HEK293 (cell line): ENCODE results near the gene TAF11.
A peak's percentile ranks its signal among the peaks of the same experiment; 100 is the strongest.

Source experiments
- BCL11A ChIP-seq: fragments of 450-650 bp; formaldehyde crosslinking; IDR thresholded peaks from 2 replicates; pipeline ENCODE4 v1.5.1; 2016; ENCODE audit warnings: low read depth, missing biosample characterization, missing genetic modification characterization
- ELK4 ChIP-seq: IDR thresholded peaks from 2 replicates; pipeline ENCODE4 v1.6.1; 2011; ENCODE audit warnings: mild to moderate bottlenecking, low read depth, low read length, borderline replicate concordance
- FEZF1 ChIP-seq: fragments of 450-650 bp; formaldehyde crosslinking; IDR thresholded peaks from 2 replicates; pipeline ENCODE4 v1.5.1; 2016; ENCODE audit warnings: missing biosample characterization, missing genetic modification characterization
- KLF8 ChIP-seq: fragments of 450-650 bp; formaldehyde crosslinking; IDR thresholded peaks from 2 replicates; pipeline ENCODE4 v1.5.1; 2016; ENCODE audit warnings: missing biosample characterization, missing genetic modification characterization
- MZF1 ChIP-seq: fragments of 450-650 bp; formaldehyde crosslinking; IDR thresholded peaks from 2 replicates; pipeline ENCODE4 v1.5.1; 2017; ENCODE audit warnings: missing biosample characterization, missing genetic modification characterization, borderline replicate concordance
- PRDM10 ChIP-seq: fragments of 450-650 bp; formaldehyde crosslinking; IDR thresholded peaks from 2 replicates; pipeline ENCODE4 v1.5.1; 2016; ENCODE audit warnings: missing biosample characterization, missing genetic modification characterization
- PRDM4 ChIP-seq: fragments of 450-650 bp; formaldehyde crosslinking; IDR thresholded peaks from 2 replicates; pipeline ENCODE4 v1.5.1; 2017; ENCODE audit warnings: missing biosample characterization, missing genetic modification characterization
- SP2 ChIP-seq: fragments of 450-650 bp; formaldehyde crosslinking; IDR thresholded peaks from 2 replicates; pipeline ENCODE4 v1.5.1; 2016; ENCODE audit warnings: missing biosample characterization, missing genetic modification characterization
- TSHZ1 ChIP-seq: fragments of 450-650 bp; formaldehyde crosslinking; IDR thresholded peaks from 2 replicates; pipeline ENCODE4 v1.5.1; 2016; ENCODE audit warnings: missing biosample characterization, missing genetic modification characterization, borderline replicate concordance
- YY1 ChIP-seq: fragments of 450-650 bp; formaldehyde crosslinking; IDR thresholded peaks from 2 replicates; pipeline ENCODE4 v1.5.1; 2018; ENCODE audit warnings: missing biosample characterization, missing genetic modification characterization
- ZBTB21 ChIP-seq: fragments of 450-650 bp; formaldehyde crosslinking; IDR thresholded peaks from 2 replicates; pipeline ENCODE4 v1.5.1; 2017; ENCODE audit warnings: missing biosample characterization, missing genetic modification characterization
- ZBTB44 ChIP-seq: fragments of 450-650 bp; IDR thresholded peaks from 2 replicates; pipeline ENCODE4 v1.5.1; 2018; ENCODE audit warnings: missing biosample characterization, mild to moderate bottlenecking, missing genetic modification characterization
- ZIC2 ChIP-seq: fragments of 450-650 bp; formaldehyde crosslinking; IDR thresholded peaks from 2 replicates; pipeline ENCODE4 v1.5.1; 2016; ENCODE audit warnings: missing biosample characterization, missing genetic modification characterization
- ZNF121 ChIP-seq: fragments of 450-650 bp; formaldehyde crosslinking; IDR thresholded peaks from 2 replicates; pipeline ENCODE4 v1.5.1; 2016; ENCODE audit warnings: missing biosample characterization, missing genetic modification characterization
- ZNF155 ChIP-seq: fragments of 450-650 bp; formaldehyde crosslinking; IDR thresholded peaks from 2 replicates; pipeline ENCODE4 v1.5.1; 2016; ENCODE audit warnings: missing biosample characterization, missing genetic modification characterization
- ZNF223 ChIP-seq: fragments of 450-650 bp; formaldehyde crosslinking; IDR thresholded peaks from 2 replicates; pipeline ENCODE4 v1.5.1; 2016; ENCODE audit warnings: missing biosample characterization, missing genetic modification characterization
- ZNF266 ChIP-seq: fragments of 450-650 bp; formaldehyde crosslinking; IDR thresholded peaks from 2 replicates; pipeline ENCODE4 v1.5.1; 2016; ENCODE audit warnings: missing biosample characterization, missing genetic modification characterization, low read depth
- ZNF324 ChIP-seq: fragments of 450-650 bp; formaldehyde crosslinking; IDR thresholded peaks from 2 replicates; pipeline ENCODE4 v1.5.1; 2016; ENCODE audit warnings: missing biosample characterization, missing genetic modification characterization
- ZNF366 ChIP-seq: fragments of 450-650 bp; formaldehyde crosslinking; conservative IDR thresholded peaks from 2 replicates; pipeline ENCODE4 v1.5.1; 2016; ENCODE audit warnings: missing biosample characterization, missing genetic modification characterization
- ZNF37A ChIP-seq: fragments of 450-650 bp; IDR thresholded peaks from 2 replicates; pipeline ENCODE4 v1.5.1; 2018; ENCODE audit warnings: missing biosample characterization, missing genetic modification characterization
- ZNF529 ChIP-seq: fragments of 450-650 bp; formaldehyde crosslinking; IDR thresholded peaks from 2 replicates; pipeline ENCODE4 v1.5.1; 2017; ENCODE audit warnings: missing genetic modification characterization, missing biosample characterization; ENCODE audit not compliant: insufficient replicate concordance
- ZNF530 ChIP-seq: fragments of 450-650 bp; formaldehyde crosslinking; IDR thresholded peaks from 2 replicates; pipeline ENCODE4 v1.5.1; 2016; ENCODE audit warnings: low read depth, missing biosample characterization, missing genetic modification characterization
- ZNF585B ChIP-seq: fragments of 450-650 bp; formaldehyde crosslinking; IDR thresholded peaks from 2 replicates; pipeline ENCODE4 v1.5.1; 2016; ENCODE audit warnings: missing biosample characterization, missing genetic modification characterization
- ZNF596 ChIP-seq: fragments of 450-650 bp; IDR thresholded peaks from 2 replicates; pipeline ENCODE4 v1.5.0; 2018; ENCODE audit warnings: missing biosample characterization, mild to moderate bottlenecking, missing genetic modification characterization, moderate library complexity
- ZNF624 ChIP-seq: fragments of 450-650 bp; formaldehyde crosslinking; IDR thresholded peaks from 2 replicates; pipeline ENCODE4 v1.5.1; 2017; ENCODE audit warnings: missing biosample characterization, missing genetic modification characterization
- ZNF747 ChIP-seq: fragments of 450-650 bp; formaldehyde crosslinking; IDR thresholded peaks from 2 replicates; pipeline ENCODE4 v1.5.1; 2016; ENCODE audit warnings: missing biosample characterization, missing genetic modification characterization
- ZNF791 ChIP-seq: fragments of 450-650 bp; formaldehyde crosslinking; IDR thresholded peaks from 2 replicates; pipeline ENCODE4 v1.5.1; 2016; ENCODE audit warnings: missing biosample characterization, missing genetic modification characterization

Gene TAF11

GRCh38 chr6:34887753-34888513, at the start of gene TAF11 (continued):
- TF ChIP-seq PRDM10 (tag by site-specific recombination), result peak; percentile 96
- no peak for TF ChIP-seq ZNF155 (tag by site-specific recombination)
- TF ChIP-seq ZBTB21 (tag by site-specific recombination), result peak; percentile 85
- TF ChIP-seq ZNF585B (tag by site-specific recombination), result no peak
- no peak for TF ChIP-seq ZNF530
- TF ChIP-seq ZNF366 (tag by site-specific recombination), result peak; percentile 58
- no peak for TF ChIP-seq PRDM4 (tag by site-specific recombination)
- TF ChIP-seq ZNF324 (tag by site-specific recombination), result 0 out of 2 replicates have a peak, but pooled peaks have one; percentile 70
- TF ChIP-seq ZNF596 (tag by site-specific recombination), result no peak
- TF ChIP-seq ZNF266, result no peak
- no peak; the same call in 1 of the 2 replicates for TF ChIP-seq ZBTB44
- TF ChIP-seq TSHZ1 (tag by site-specific recombination), result no peak
- TF ChIP-seq ZNF747, result no peak
- no peak for TF ChIP-seq ZNF223 (tag by site-specific recombination)
- no peak; the same call in 1 of the 2 replicates for TF ChIP-seq MZF1 (tag by site-specific recombination)
- TF ChIP-seq YY1 (tag by site-specific recombination), result no peak; the same call in none of the 2 replicates
- no peak for TF ChIP-seq FEZF1 (tag by site-specific recombination)
- TF ChIP-seq KLF8, result peak; percentile 50; the same call in 1 of the 2 replicates
- TF ChIP-seq SP2 (tag by site-specific recombination), result peak; percentile 61
- TF ChIP-seq ZNF121 (tag by site-specific recombination), result no peak
- TF ChIP-seq BCL11A (tag by site-specific recombination), result peak; percentile 77
- TF ChIP-seq ZNF791 (tag by site-specific recombination), result no peak
- TF ChIP-seq ZNF37A, result no peak
- TF ChIP-seq ELK4, result no peak
- no peak for TF ChIP-seq ZIC2 (tag by site-specific recombination)
- no peak for TF ChIP-seq ZNF624 (tag by site-specific recombination)
- TF ChIP-seq ZNF529 (tag by site-specific recombination), result no peak
